Nephron progenitor cell (in vitro differentiated cells): Measurements from ENCODE around the gene SP140L.
"Not testable (repeated sequence)": the region's sequence is repeated elsewhere in the genome, so short reads cannot be mapped to it uniquely, and the experiment has no call there.

ENCODE experiments used
- DNase-seq: peaks from one replicate; pipeline ENCODE4 v3.0.0; 2021
- H3K27ac Mint-ChIP-seq: 2 replicates; pipeline ENCODE4 v1.8.0; 2021; ENCODE audit warnings: mild to moderate bottlenecking, moderate library complexity, mixed read lengths
- H3K27me3 Mint-ChIP-seq: 2 replicates; pipeline ENCODE4 v1.8.0; 2021; ENCODE audit warnings: mild to moderate bottlenecking, low read depth, mixed read lengths; ENCODE audit not compliant: poor library complexity
- H3K36me3 Mint-ChIP-seq: 2 replicates; pipeline ENCODE4 v1.8.0; 2021; ENCODE audit warnings: low read depth, mixed read lengths
- H3K4me1 Mint-ChIP-seq: 2 replicates; pipeline ENCODE4 v1.8.0; 2021; ENCODE audit warnings: mixed read lengths
- H3K4me3 Mint-ChIP-seq: 2 replicates; pipeline ENCODE4 v1.8.0; 2021; ENCODE audit warnings: mild to moderate bottlenecking, moderate library complexity, mixed read lengths
- H3K9me3 Mint-ChIP-seq: 2 replicates; pipeline ENCODE4 v1.8.0; 2021; ENCODE audit warnings: mild to moderate bottlenecking, moderate library complexity, mixed read lengths
- TF ChIP-seq, protein P1 (sequence below): fragments of 200-600 bp; sonication (generic); IDR thresholded peaks from 2 replicates; pipeline ENCODE4 v1.5.0; 2021; ENCODE audit warnings: antibody characterized with exemption

The SP140L gene

GRCh38 chr2:230299618-230300017 lies 27.4 kb upstream of the SP140L start:
- H3K27me3 Mint-ChIP-seq: peaks cover 7% of the 10 kb centered on the region
- DNase-seq: no peak
- H3K4me1 Mint-ChIP-seq: no peaks in the 10 kb centered on the region
- TF ChIP-seq, protein P1, sequence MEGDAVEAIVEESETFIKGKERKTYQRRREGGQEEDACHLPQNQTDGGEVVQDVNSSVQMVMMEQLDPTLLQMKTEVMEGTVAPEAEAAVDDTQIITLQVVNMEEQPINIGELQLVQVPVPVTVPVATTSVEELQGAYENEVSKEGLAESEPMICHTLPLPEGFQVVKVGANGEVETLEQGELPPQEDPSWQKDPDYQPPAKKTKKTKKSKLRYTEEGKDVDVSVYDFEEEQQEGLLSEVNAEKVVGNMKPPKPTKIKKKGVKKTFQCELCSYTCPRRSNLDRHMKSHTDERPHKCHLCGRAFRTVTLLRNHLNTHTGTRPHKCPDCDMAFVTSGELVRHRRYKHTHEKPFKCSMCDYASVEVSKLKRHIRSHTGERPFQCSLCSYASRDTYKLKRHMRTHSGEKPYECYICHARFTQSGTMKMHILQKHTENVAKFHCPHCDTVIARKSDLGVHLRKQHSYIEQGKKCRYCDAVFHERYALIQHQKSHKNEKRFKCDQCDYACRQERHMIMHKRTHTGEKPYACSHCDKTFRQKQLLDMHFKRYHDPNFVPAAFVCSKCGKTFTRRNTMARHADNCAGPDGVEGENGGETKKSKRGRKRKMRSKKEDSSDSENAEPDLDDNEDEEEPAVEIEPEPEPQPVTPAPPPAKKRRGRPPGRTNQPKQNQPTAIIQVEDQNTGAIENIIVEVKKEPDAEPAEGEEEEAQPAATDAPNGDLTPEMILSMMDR: no peak
- no peak overlapping the region for H3K4me3 Mint-ChIP-seq
- H3K36me3 Mint-ChIP-seq: no peaks in the 10 kb centered on the region
- no peak overlapping the region for H3K27ac Mint-ChIP-seq
- H3K9me3 Mint-ChIP-seq: peaks cover 35% of the 10 kb centered on the region

- Mint-ChIP-seq H3K4me3 (no peak overlapping the region), H3K27ac (no peak overlapping the region), H3K9me3 (peaks cover 31% of the 10 kb centered on the region), H3K36me3 (no peaks in the 10 kb centered on the region), H3K27me3 (peaks cover 2% of the 10 kb centered on the region), H3K4me1 (no peaks in the 10 kb centered on the region)
- no peak for DNase-seq
- TF ChIP-seq, protein P1: no peak
Observed at GRCh38 chr2:230305416-230306275, 21.3 kb upstream of the SP140L start.

DNA sequence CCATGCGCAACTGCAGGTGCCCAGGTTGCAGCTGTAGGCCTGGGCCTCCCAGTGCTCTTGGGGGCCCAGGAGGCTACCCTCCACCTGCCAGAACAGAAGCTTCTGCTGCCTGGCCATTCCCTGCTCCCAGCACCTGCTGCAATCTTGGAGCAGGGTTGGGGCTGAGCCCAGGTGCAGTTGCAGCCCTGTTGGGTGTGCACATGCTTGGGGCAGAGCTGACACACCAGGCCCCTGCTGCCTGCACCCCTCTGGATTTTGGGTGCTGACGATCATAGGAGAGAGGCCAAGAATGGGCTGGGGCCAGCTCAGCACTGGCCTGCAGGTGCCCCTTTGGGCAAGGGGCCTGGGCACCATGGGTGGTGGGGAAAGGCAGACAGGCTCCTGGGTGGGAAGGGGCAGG lies 20.5 kb upstream of the SP140L start:
- TF ChIP-seq, protein P1: no peak
- Mint-ChIP-seq H3K4me1 (peaks cover 1% of the 10 kb centered on the region), H3K4me3 (no peak overlapping the region), H3K36me3 (no peaks in the 10 kb centered on the region), H3K9me3 (peaks cover 25% of the 10 kb centered on the region), H3K27ac (no peak overlapping the region), H3K27me3 (no peaks in the 10 kb centered on the region)
- DNase-seq: no peak

GRCh38 chr2:230307485-230307884 lies 19.5 kb upstream of the SP140L start:
- Mint-ChIP-seq H3K27ac (no peak overlapping the region), H3K27me3 (no peaks in the 10 kb centered on the region), H3K4me3 (no peak overlapping the region), H3K4me1 (peaks cover 4% of the 10 kb centered on the region), H3K9me3 (peaks cover 23% of the 10 kb centered on the region), H3K36me3 (no peaks in the 10 kb centered on the region)
- TF ChIP-seq, protein P1: no peak
- DNase-seq: no peak

- Mint-ChIP-seq H3K4me3 (no peak overlapping the region), H3K36me3 (no peaks in the 10 kb centered on the region), H3K4me1 (peaks cover 4% of the 10 kb centered on the region), H3K9me3 (peaks cover 14% of the 10 kb centered on the region), H3K27ac (no peak overlapping the region), H3K27me3 (no peaks in the 10 kb centered on the region)
- DNase-seq: no peak
- TF ChIP-seq, protein P1: no peak
Observed at GRCh38 chr2:230308402-230309000, 18.5 kb upstream of the SP140L start.

- H3K36me3 Mint-ChIP-seq, H3K4me3 Mint-ChIP-seq, DNase-seq, H3K9me3 Mint-ChIP-seq, H3K27me3 Mint-ChIP-seq, H3K4me1 Mint-ChIP-seq, H3K27ac Mint-ChIP-seq: not testable (repeated sequence)
Observed at GRCh38 chr2:230310792-230311191, 16.2 kb upstream of the SP140L start.

DNA sequence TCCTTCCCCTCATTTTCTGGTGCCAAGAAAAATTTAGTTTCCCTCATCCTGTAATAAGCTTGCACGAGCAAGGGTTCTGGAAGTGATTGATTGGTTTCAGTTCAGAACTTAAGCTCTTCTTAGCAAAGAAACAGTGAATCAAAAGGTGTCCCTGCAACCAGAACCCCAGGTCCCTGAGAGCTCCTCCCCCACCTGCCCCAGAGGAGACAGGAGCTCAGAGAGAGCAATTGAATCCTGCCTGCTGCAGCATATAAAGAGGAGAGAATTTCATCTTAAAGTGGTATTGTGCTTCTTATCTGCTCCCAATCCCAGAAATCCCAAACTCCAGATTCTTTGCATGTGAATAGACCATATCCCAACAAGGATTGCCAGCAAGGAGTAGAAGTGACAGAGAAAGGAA lies 15.4 kb upstream of the SP140L start:
- not testable (repeated sequence) for H3K27ac Mint-ChIP-seq, H3K4me3 Mint-ChIP-seq, H3K4me1 Mint-ChIP-seq, H3K27me3 Mint-ChIP-seq, DNase-seq, H3K36me3 Mint-ChIP-seq, H3K9me3 Mint-ChIP-seq
